CD4-positive, alpha-beta T cell (primary cell): ENCODE results near the gene KNG1. TPM values are rescaled to one million over a fixed set of nuclear protein-coding genes. Genes with fewer than 3 reads are reported as not detected.
A peak's percentile ranks its signal among the peaks of the same experiment; 100 is the strongest.

ENCODE experiments used
- ATAC-seq: fragments of 200-7000 bp; cut with Tn5 transposase; one replicate; pipeline ENCODE4 v1.10.0; 2022; ENCODE audit warnings: mild to moderate bottlenecking; ENCODE audit not compliant: poor library complexity
- CTCF ChIA-PET: fragments of 350-600 bp; sonication (Branson Sonifier 250); formaldehyde crosslinking; loops from one replicate; lab custom pipeline; 2021; ENCODE audit warnings: antibody characterized with exemption, inconsistent platforms; lab: Charles Lee
- POLR2A ChIA-PET: fragments of 350-600 bp; sonication (Branson Sonifier 250); formaldehyde crosslinking; loops from one replicate; lab custom pipeline; 2021; ENCODE audit warnings: antibody characterized with exemption, inconsistent platforms; lab: Charles Lee
- DNase-seq, 14 experiments: peaks; one replicate each; pipeline ENCODE4 v3.0.0-alpha.2; 2013 to 2020; ENCODE audit warnings: mixed read lengths in 2 of 14
- H3K27ac ChIP-seq, 2 donors: one replicate each; pipeline versions ENCODE4 v1.5.1 to v1.7.0; 2013; ENCODE audit warnings: low read length in 2 of 2, low read depth in 1 of 2, mild to moderate bottlenecking in 1 of 2
- H3K27me3 ChIP-seq, 2 experiments: 1 replicate in 1 of 2; 2 replicates in 1 of 2; pipeline versions ENCODE4 v1.6.1 to v1.7.0; 2013; ENCODE audit warnings: low read length in 2 of 2, control low read depth in 1 of 2, mild to moderate bottlenecking in 1 of 2, moderate library complexity in 1 of 2; ENCODE audit not compliant: insufficient read depth in 2 of 2, control insufficient read depth in 1 of 2
- H3K36me3 ChIP-seq: one replicate; pipeline ENCODE4 v1.6.1; 2013; ENCODE audit warnings: low read length, control low read depth; ENCODE audit not compliant: insufficient read depth
- H3K4me1 ChIP-seq: one replicate; pipeline ENCODE4 v1.6.1; 2013; ENCODE audit warnings: low read length, control low read depth; ENCODE audit not compliant: insufficient read depth
- H3K4me3 ChIP-seq: one replicate; pipeline ENCODE4 v1.5.1; 2013; ENCODE audit warnings: mild to moderate bottlenecking, low read length, moderate library complexity
- H3K9me3 ChIP-seq, 2 experiments: 1 replicate in 1 of 2; 2 replicates in 1 of 2; pipeline versions ENCODE4 v1.6.1 to v1.7.0; 2013; ENCODE audit warnings: low read length in 2 of 2, mild to moderate bottlenecking in 2 of 2, control low read depth in 1 of 2, moderate library complexity in 1 of 2; ENCODE audit not compliant: control insufficient read depth in 1 of 2, insufficient read depth in 1 of 2
- H3K27ac Mint-ChIP-seq: one replicate; pipeline ENCODE4 v1.8.0; 2020; ENCODE audit warnings: mixed read lengths
- H3K27me3 Mint-ChIP-seq: one replicate; pipeline ENCODE4 v1.8.0; 2021; ENCODE audit warnings: mixed read lengths
- H3K36me3 Mint-ChIP-seq: one replicate; pipeline ENCODE4 v1.8.0; 2021; ENCODE audit warnings: low read depth, mixed read lengths
- H3K4me1 Mint-ChIP-seq: one replicate; pipeline ENCODE4 v1.8.0; 2021; ENCODE audit warnings: low read depth, mixed read lengths
- H3K4me3 Mint-ChIP-seq: one replicate; pipeline ENCODE4 v1.8.0; 2020; ENCODE audit warnings: mild to moderate bottlenecking, mixed read lengths
- H3K9me3 Mint-ChIP-seq: one replicate; pipeline ENCODE4 v1.8.0; 2020; ENCODE audit warnings: mixed read lengths
- CTCF ChIP-seq: fragments of 200-600 bp; IDR thresholded peaks from one replicate; pipeline ENCODE4 v1.8.0; 2022; ENCODE audit warnings: antibody characterized with exemption, mild to moderate bottlenecking
- intact Hi-C, 2 experiments: fragments of 100-400 bp; cut with DNase I in 1 of 2; cut with micrococcal nuclease in 1 of 2; formaldehyde crosslinking; loops; one replicate each; pipeline versions ENCODE4 v1.15.1 to v1.9.0; 2023 to 2025; cut with DNase I, micrococcal nuclease
- total RNA-seq, 174 experiments: library from RNA in 2 of 174; stranded (reverse) in 2 of 174; gene quantifications; one replicate each; pipeline ENCODE4 v1.2.3 and lab custom pipeline; 2021 to 2026

The KNG1 gene
- total RNA-seq, 2 experiments from 2014 or later, result not detected

GRCh38 chr3:186782542-186783057 lies 65.4 kb downstream of the KNG1 start:
- ATAC-seq, result peak; percentile 25
- H3K4me1 Mint-ChIP-seq, result peaks cover 53% of the 10 kb centered on the region
- H3K36me3 Mint-ChIP-seq, result peaks cover 54% of the 10 kb centered on the region
- no peak for TF ChIP-seq CTCF
- H3K4me1 ChIP-seq, result peaks cover 27% of the 10 kb centered on the region
- H3K27ac ChIP-seq, result peak overlapping the region; percentile 96 to 99
- H3K27me3 Mint-ChIP-seq, result peaks cover 5% of the 10 kb centered on the region
- ChIA-PET POLR2A (interaction anchor here (0.7 to 3.7 kb wide), 43 partner anchors 9 to 1197 kb away, joined by 3 to 164 read pairs (median 7); partner anchors contain the start of genes BCL6, DNAJB11, RFC4 and RPL39L), CTCF (interaction anchor here (1.0 to 1.8 kb wide), 6 partner anchors 18 to 839 kb away, joined by 3 to 5 read pairs (median 4); no protein-coding TSS in a partner anchor)
- no peaks in the 10 kb centered on the region for H3K9me3 ChIP-seq
- H3K27ac Mint-ChIP-seq, result peak overlapping the region; percentile 96
- peak in 2 of 14 experiments; percentile 16 to 73 for DNase-seq
- H3K9me3 Mint-ChIP-seq, result no peaks in the 10 kb centered on the region
- H3K36me3 ChIP-seq, result peaks cover 36% of the 10 kb centered on the region
- H3K4me3 ChIP-seq, result peak overlapping the region; percentile 92
- no peaks in the 10 kb centered on the region for H3K27me3 ChIP-seq
- intact Hi-C loops, result loop anchor here (1.0 to 5.0 kb wide), 5 partner anchors 24 to 845 kb away; partner anchors contain the start of genes DNAJB11 (in 2 of the 2), RFC4 (in 1 of the 2), RPL39L (in 1 of the 2) and TRA2B (in 1 of the 2)
- H3K4me3 Mint-ChIP-seq, result peak overlapping the region; percentile 95

GRCh38 chr3:186783058-186783730 lies 66.0 kb downstream of the KNG1 start, which contains the start of gene EIF4A2:
Gene EIF4A2, plus strand, starts transcription at chr3:186783577. Its CDS starts 34 bp downstream, at chr3:186783611.
- H3K27me3 ChIP-seq, result no peaks in the 10 kb centered on the region
- peaks cover 32% of the 10 kb centered on the region for H3K4me1 ChIP-seq
- peak within 1 kb of the TSS; percentile 95 for H3K4me3 Mint-ChIP-seq
- ATAC-seq (peak; percentile 68), DNase-seq (peak; percentile 84 to 96 (median 89))
- no peaks in the 10 kb centered on the region for H3K9me3 Mint-ChIP-seq
- peak within 1 kb of the TSS; percentile 96 for H3K27ac Mint-ChIP-seq
- peaks cover 59% of the 10 kb centered on the region for H3K4me1 Mint-ChIP-seq
- peaks cover 5% of the 10 kb centered on the region for H3K27me3 Mint-ChIP-seq
- H3K27ac ChIP-seq, result peak within 1 kb of the TSS; percentile 96 to 99
- no peaks in the 10 kb centered on the region for H3K9me3 ChIP-seq
- POLR2A ChIA-PET, result interaction anchor here (0.9 to 3.7 kb wide), 48 partner anchors 9 to 1197 kb away, joined by 3 to 164 read pairs (median 6); partner anchors contain the start of genes BCL6, DNAJB11, RFC4 and RPL39L
- H3K4me3 ChIP-seq, result peak within 1 kb of the TSS; percentile 92
- CTCF ChIA-PET, result interaction anchor here (0.6 to 1.8 kb wide), 7 partner anchors 18 to 840 kb away, joined by 3 to 5 read pairs (median 3); no protein-coding TSS in a partner anchor
- no peak for TF ChIP-seq CTCF
- peaks cover 42% of the 10 kb centered on the region for H3K36me3 ChIP-seq
- H3K36me3 Mint-ChIP-seq, result peaks cover 59% of the 10 kb centered on the region
- intact Hi-C loops, result loop anchor here (2.0 to 5.0 kb wide), 4 partner anchors 44 to 846 kb away; partner anchors contain the start of genes DNAJB11 (in 2 of the 2), RPL39L (in 1 of the 2) and TRA2B (in 1 of the 2)
